Duodenal mucosa (tissue), 2 donors: ENCODE measurements around the gene SESN1.

Experiments
- H3K27ac ChIP-seq: one replicate; pipeline ENCODE4 v1.7.0; 2013; ENCODE audit warnings: low read depth, low read length
- H3K27me3 ChIP-seq, 2 donors: one replicate each; pipeline ENCODE4 v1.7.0; 2013; ENCODE audit warnings: low read length in 2 of 2, control low read depth in 1 of 2; ENCODE audit not compliant: insufficient read depth in 2 of 2, control insufficient read depth in 1 of 2
- H3K36me3 ChIP-seq, 2 donors: one replicate each; pipeline ENCODE4 v1.7.0; 2013; ENCODE audit warnings: low read length in 2 of 2, control low read depth in 1 of 2; ENCODE audit not compliant: insufficient read depth in 2 of 2, control insufficient read depth in 1 of 2
- H3K4me1 ChIP-seq, 2 donors: one replicate each; pipeline ENCODE4 v1.7.0; 2013; ENCODE audit warnings: low read length in 2 of 2, control low read depth in 1 of 2; ENCODE audit not compliant: insufficient read depth in 2 of 2, control insufficient read depth in 1 of 2
- H3K4me3 ChIP-seq, 2 donors: one replicate each; pipeline ENCODE4 v1.7.0; 2013; ENCODE audit warnings: low read length in 2 of 2, low read depth in 1 of 2
- H3K9ac ChIP-seq, 2 donors: one replicate each; pipeline ENCODE4 v1.7.0; 2013; ENCODE audit warnings: low read length in 2 of 2, low read depth in 1 of 2
- H3K9me3 ChIP-seq, 2 donors: one replicate each; pipeline ENCODE4 v1.7.0; 2013; ENCODE audit warnings: low read length in 2 of 2, control low read depth in 1 of 2; ENCODE audit not compliant: control insufficient read depth in 1 of 2

Gene SESN1

GRCh38 chr6:109052852-109053251 lies 41.8 kb downstream of the SESN1 start:
- Histone ChIP-seq H3K27ac (no peak overlapping the region), H3K9me3 (no peaks in the 10 kb centered on the region), H3K27me3 (no peaks in the 10 kb centered on the region), H3K4me1 (peaks cover 0 to 11% of the 10 kb centered on the region in 2 donors), H3K9ac (no peak overlapping the region), H3K4me3 (no peak overlapping the region), H3K36me3 (no peaks in the 10 kb centered on the region)

- Histone ChIP-seq H3K27ac (no peak overlapping the region), H3K36me3 (no peaks in the 10 kb centered on the region), H3K27me3 (no peaks in the 10 kb centered on the region), H3K9ac (no peak overlapping the region), H3K4me1 (peaks cover 0 to 11% of the 10 kb centered on the region in 2 donors), H3K9me3 (no peaks in the 10 kb centered on the region), H3K4me3 (no peak overlapping the region)
These were observed 42.5 kb downstream of the SESN1 start for GRCh38 chr6:109052018-109052651.

- no peak overlapping the region for H3K4me3 ChIP-seq
- no peak overlapping the region for H3K27ac ChIP-seq
- peaks cover 0 to 11% of the 10 kb centered on the region in 2 donors for H3K4me1 ChIP-seq
- H3K27me3 ChIP-seq, result no peaks in the 10 kb centered on the region
- no peaks in the 10 kb centered on the region for H3K36me3 ChIP-seq
- no peak overlapping the region for H3K9ac ChIP-seq
- H3K9me3 ChIP-seq, result no peaks in the 10 kb centered on the region
These were observed 43.2 kb downstream of the SESN1 start for GRCh38 chr6:109051301-109052017.

- peaks cover 0 to 11% of the 10 kb centered on the region in 2 donors for H3K4me1 ChIP-seq
- no peaks in the 10 kb centered on the region for H3K27me3 ChIP-seq
- H3K9me3 ChIP-seq, result no peaks in the 10 kb centered on the region
- no peak overlapping the region for H3K4me3 ChIP-seq
- H3K9ac ChIP-seq, result no peak overlapping the region
- no peak overlapping the region for H3K27ac ChIP-seq
- H3K36me3 ChIP-seq, result no peaks in the 10 kb centered on the region
These were observed 44.1 kb downstream of the SESN1 start for GRCh38 chr6:109050447-109051102.

- Histone ChIP-seq H3K9me3 (no peaks in the 10 kb centered on the region), H3K36me3 (no peaks in the 10 kb centered on the region), H3K27ac (no peak overlapping the region), H3K9ac (no peak overlapping the region), H3K4me3 (no peak overlapping the region), H3K27me3 (no peaks in the 10 kb centered on the region), H3K4me1 (peaks cover 0 to 11% of the 10 kb centered on the region in 2 donors)
These were observed 44.6 kb downstream of the SESN1 start for GRCh38 chr6:109050012-109050411.

GRCh38 chr6:109048670-109049415 lies 45.8 kb downstream of the SESN1 start:
- Histone ChIP-seq H3K4me1 (peaks cover 0 to 11% of the 10 kb centered on the region in 2 donors), H3K9me3 (no peaks in the 10 kb centered on the region), H3K36me3 (no peaks in the 10 kb centered on the region), H3K4me3 (no peak overlapping the region), H3K27ac (no peak overlapping the region), H3K9ac (no peak overlapping the region), H3K27me3 (no peaks in the 10 kb centered on the region)

- H3K36me3 ChIP-seq, result no peaks in the 10 kb centered on the region
- peaks cover 0 to 8% of the 10 kb centered on the region in 2 donors for H3K4me1 ChIP-seq
- no peak overlapping the region for H3K9ac ChIP-seq
- no peak overlapping the region for H3K4me3 ChIP-seq
- no peaks in the 10 kb centered on the region for H3K27me3 ChIP-seq
- no peak overlapping the region for H3K27ac ChIP-seq
- no peaks in the 10 kb centered on the region for H3K9me3 ChIP-seq
These were observed 46.5 kb downstream of the SESN1 start for GRCh38 chr6:109048176-109048575.

GRCh38 chr6:109045493-109045892 lies 49.2 kb downstream of the SESN1 start:
- no peak overlapping the region for H3K27ac ChIP-seq
- no peaks in the 10 kb centered on the region for H3K36me3 ChIP-seq
- no peaks in the 10 kb centered on the region for H3K9me3 ChIP-seq
- no peak overlapping the region for H3K4me3 ChIP-seq
- H3K9ac ChIP-seq, result no peak overlapping the region
- no peaks in the 10 kb centered on the region for H3K4me1 ChIP-seq
- no peaks in the 10 kb centered on the region for H3K27me3 ChIP-seq

GRCh38 chr6:109039795-109040194 lies 54.9 kb downstream of the SESN1 start:
- H3K9ac ChIP-seq, result no peak overlapping the region
- no peaks in the 10 kb centered on the region for H3K36me3 ChIP-seq
- no peak overlapping the region for H3K4me3 ChIP-seq
- H3K27me3 ChIP-seq, result no peaks in the 10 kb centered on the region
- peaks cover 0 to 23% of the 10 kb centered on the region in 2 donors for H3K4me1 ChIP-seq
- no peaks in the 10 kb centered on the region for H3K9me3 ChIP-seq
- no peak overlapping the region for H3K27ac ChIP-seq
